ENCODE measurements around the gene LDLRAD2. TPM values are rescaled to one million over a fixed set of nuclear protein-coding genes. Genes with fewer than 3 reads are reported as not detected.
A peak's percentile ranks its signal among the peaks of the same experiment; 100 is the strongest.

The LDLRAD2 gene
- total RNA-seq, 2 donors from 2014 or later: 0.05 to 0.07 TPM

DNA sequence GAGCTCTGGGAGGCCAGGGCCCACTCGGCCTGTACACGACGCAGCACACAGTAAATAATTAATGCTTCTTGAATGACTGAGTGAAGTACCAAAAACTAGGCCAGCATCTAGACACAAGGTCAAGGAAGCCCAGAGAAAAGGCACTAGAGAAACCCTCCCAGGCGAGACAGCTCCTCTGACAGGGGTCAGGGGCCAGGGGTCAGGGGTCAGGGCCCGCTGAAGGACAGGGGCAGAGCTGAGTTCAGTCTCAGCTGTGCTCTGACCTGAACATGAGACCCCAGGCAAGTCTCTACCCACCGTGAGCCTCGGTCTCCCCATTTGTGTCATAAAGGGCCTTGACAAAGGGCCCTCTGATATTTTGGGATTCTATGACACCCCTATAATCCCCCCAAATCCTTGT lies 56.4 kb downstream of the LDLRAD2 start:
- ATAC-seq (replicated peaks in 1 of 2) (no peak), DNase-seq (no peak)
- H3K36me3 Mint-ChIP-seq (ENCODE audit: insufficient read depth in 2 of 2): no peaks in the 10 kb centered on the region
- H3K4me1 Mint-ChIP-seq (ENCODE audit: low read depth): peaks cover 5% of the 10 kb centered on the region
- no peak overlapping the region for H3K4me3 Mint-ChIP-seq
- no peaks in the 10 kb centered on the region for H3K9me3 Mint-ChIP-seq
- H3K27ac Mint-ChIP-seq: no peak overlapping the region
- H3K27me3 Mint-ChIP-seq (ENCODE audit: low read depth): no peaks in the 10 kb centered on the region

DNA sequence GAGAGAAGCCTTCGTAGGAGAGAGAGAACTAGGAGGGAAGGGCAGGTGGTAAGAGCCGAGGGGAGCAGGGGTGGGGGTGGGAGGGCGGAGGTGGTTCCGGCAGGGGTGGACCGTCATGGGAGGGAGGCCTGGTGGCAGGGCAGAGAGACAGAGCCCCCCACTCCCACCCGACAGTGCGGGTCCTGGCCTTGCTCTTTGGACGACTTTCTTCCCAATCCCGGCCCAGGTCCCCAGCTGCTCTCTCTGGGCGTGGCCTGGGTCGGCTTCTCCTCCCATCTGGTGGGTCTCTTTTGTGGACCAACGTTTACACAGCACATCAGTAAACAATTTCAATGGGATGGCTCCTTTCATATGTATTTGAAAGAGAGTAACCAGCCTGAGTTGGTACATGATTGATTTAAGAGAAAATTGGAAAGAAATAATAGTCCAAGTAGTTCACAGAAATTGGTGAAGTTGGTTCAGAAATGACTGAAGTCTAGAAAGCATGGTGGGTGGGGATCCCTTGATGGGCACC lies 56.9 kb downstream of the LDLRAD2 start:
- DNase-seq (no peak), ATAC-seq (replicated peaks in 1 of 2) (no peak)
- no peak overlapping the region for H3K4me3 Mint-ChIP-seq
- H3K9me3 Mint-ChIP-seq: no peaks in the 10 kb centered on the region
- H3K36me3 Mint-ChIP-seq (ENCODE audit: insufficient read depth in 2 of 2): no peaks in the 10 kb centered on the region
- H3K27me3 Mint-ChIP-seq (ENCODE audit: low read depth): no peaks in the 10 kb centered on the region
- no peak overlapping the region for H3K27ac Mint-ChIP-seq
- peaks cover 5% of the 10 kb centered on the region for H3K4me1 Mint-ChIP-seq (ENCODE audit: low read depth)

DNA sequence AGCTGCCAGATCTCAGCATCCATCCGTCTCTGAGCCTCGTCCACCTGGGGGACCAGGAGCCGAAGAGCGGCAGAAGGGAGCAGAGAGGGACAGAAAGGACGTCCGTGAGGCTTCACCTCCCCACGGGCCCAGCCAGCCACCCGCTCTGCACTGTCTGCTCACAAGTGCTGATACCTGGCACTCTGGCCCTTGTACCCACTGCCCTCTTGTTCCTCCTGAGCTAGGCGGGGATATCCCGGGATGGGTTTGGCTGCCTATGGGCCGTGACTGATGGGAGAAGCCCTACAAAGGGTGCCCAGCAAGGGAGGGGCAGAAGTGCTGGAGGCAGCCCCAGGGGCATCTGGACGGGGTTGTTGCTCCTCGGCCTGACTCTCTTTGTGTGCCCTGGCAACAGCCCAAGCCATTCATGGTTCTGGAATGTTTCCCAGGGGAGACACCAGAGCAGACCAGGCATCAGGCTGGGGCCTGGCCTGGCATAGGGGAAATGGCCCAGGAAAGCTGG lies 57.6 kb downstream of the LDLRAD2 start:
- no peaks in the 10 kb centered on the region for H3K27me3 Mint-ChIP-seq (ENCODE audit: low read depth)
- H3K36me3 Mint-ChIP-seq (ENCODE audit: insufficient read depth in 2 of 2): no peaks in the 10 kb centered on the region
- H3K4me3 Mint-ChIP-seq: no peak overlapping the region
- ATAC-seq (replicated peaks in 1 of 2) (no peak), DNase-seq (no peak)
- peaks cover 5% of the 10 kb centered on the region for H3K4me1 Mint-ChIP-seq (ENCODE audit: low read depth)
- H3K27ac Mint-ChIP-seq: no peak overlapping the region
- no peaks in the 10 kb centered on the region for H3K9me3 Mint-ChIP-seq

DNA sequence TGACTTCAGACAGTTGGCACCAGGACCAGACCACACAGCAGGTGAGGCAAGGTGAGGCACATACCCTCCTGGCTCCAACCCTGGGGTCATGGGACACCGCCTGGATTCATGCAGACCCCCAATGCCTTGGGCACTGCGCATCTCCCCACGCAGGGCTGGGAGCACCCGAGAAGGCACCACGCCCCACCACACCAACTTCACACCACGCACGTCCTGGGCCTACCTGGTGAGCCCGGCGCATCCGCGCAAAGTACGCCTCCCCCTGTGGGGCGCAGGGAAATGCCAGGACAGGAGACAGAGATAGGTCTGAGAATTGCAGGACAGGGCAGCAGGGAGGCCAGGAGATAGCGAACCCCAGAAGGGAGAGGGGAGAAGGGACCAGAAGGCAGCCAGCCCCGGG lies 58.5 kb downstream of the LDLRAD2 start:
- H3K9me3 Mint-ChIP-seq: no peaks in the 10 kb centered on the region
- no peak for DNase-seq
- H3K4me3 Mint-ChIP-seq: no peak overlapping the region
- no peak overlapping the region for H3K27ac Mint-ChIP-seq
- no peaks in the 10 kb centered on the region for H3K36me3 Mint-ChIP-seq (ENCODE audit: insufficient read depth in 2 of 2)
- ATAC-seq (replicated peaks in 1 of 2): no peak
- no peaks in the 10 kb centered on the region for H3K27me3 Mint-ChIP-seq (ENCODE audit: low read depth)
- H3K4me1 Mint-ChIP-seq (ENCODE audit: low read depth): peaks cover 5% of the 10 kb centered on the region

DNA sequence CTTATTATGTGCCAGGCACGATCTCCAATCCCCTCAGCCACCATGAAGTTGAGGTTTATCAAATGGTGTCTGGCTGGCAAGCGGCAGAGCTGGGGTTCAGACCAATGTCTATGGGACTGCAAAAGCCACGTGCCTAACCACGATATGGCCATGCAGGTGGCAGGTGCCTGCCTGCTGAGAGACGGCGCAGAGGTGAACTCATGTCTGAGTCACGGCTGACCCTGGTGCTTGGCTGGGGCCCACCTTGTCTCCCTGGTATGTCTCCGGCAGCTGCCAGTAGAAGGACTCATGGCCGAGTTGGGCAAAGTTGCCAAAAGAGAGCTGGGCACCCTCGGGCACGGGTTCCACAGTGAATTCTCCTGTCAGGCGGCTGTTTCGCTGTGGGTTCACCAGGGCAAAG lies 59.9 kb downstream of the LDLRAD2 start:
- Mint-ChIP-seq H3K27me3 (ENCODE audit: low read depth) (no peaks in the 10 kb centered on the region), H3K4me3 (no peak overlapping the region), H3K36me3 (ENCODE audit: insufficient read depth in 2 of 2) (no peaks in the 10 kb centered on the region), H3K27ac (no peak overlapping the region), H3K4me1 (ENCODE audit: low read depth) (peaks cover 5% of the 10 kb centered on the region), H3K9me3 (no peaks in the 10 kb centered on the region)
- no peak for ATAC-seq (replicated peaks in 1 of 2)
- DNase-seq: no peak

DNA sequence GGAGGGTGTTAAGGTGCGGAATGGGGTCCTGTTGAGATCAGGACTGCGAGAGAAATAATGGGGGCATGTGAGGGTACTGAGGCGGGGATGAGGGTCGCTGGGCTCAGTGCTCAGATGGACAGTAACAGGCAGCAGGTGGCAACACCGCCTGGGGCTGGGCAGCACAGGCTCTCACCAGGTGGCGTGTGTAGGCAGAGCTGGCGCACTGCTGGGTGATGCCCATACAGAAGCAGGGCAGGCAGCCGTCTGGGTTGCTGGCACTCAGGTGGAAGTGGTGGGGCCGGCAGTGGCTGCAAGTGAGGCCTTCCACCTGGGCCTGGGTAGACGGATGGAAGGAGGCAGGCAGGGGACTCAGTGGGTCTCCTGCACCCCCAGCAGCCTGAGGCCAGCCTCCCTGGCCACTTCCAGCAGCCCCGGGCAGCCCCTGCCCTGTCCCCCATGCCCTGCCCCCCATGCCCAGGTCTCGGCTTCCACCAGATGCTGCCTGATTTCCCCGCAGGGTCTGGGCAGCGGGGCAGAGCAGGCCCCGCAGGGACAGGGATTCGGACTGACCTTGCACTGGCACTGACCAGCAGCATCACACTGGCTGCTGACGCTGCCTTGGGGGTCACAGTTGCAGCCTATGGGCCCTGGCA lies 60.5 kb downstream of the LDLRAD2 start:
- ATAC-seq (replicated peaks in 1 of 2) (peak in 1 of 2 donors; percentile 11), DNase-seq (no peak)
- H3K4me1 Mint-ChIP-seq (ENCODE audit: low read depth): peaks cover 5% of the 10 kb centered on the region
- H3K27ac Mint-ChIP-seq: no peak overlapping the region
- no peaks in the 10 kb centered on the region for H3K36me3 Mint-ChIP-seq (ENCODE audit: insufficient read depth in 2 of 2)
- H3K9me3 Mint-ChIP-seq: no peaks in the 10 kb centered on the region
- no peaks in the 10 kb centered on the region for H3K27me3 Mint-ChIP-seq (ENCODE audit: low read depth)
- H3K4me3 Mint-ChIP-seq: no peak overlapping the region

DNA sequence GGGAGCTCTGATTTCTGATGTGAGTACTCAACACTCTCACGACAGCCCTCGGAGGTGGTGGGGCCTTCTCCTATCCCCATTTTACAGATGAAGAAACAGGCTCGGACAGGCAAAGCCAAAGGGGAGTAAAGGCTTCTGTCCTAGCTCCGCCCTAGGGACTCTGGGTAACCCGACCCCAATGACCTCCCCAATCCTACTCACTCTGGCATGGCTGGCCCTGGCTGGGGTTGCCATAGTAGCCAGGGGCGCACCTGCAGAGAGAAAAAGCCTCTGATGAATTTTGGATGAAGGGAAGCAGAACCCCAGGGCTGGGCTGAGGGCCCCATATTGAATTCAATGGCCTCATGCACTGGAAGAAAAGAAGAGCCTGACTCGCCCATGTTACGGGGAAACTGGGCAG lies 61.1 kb downstream of the LDLRAD2 start:
- Mint-ChIP-seq H3K9me3 (no peaks in the 10 kb centered on the region), H3K36me3 (ENCODE audit: insufficient read depth in 2 of 2) (no peaks in the 10 kb centered on the region), H3K4me3 (no peak overlapping the region), H3K27ac (no peak overlapping the region), H3K4me1 (ENCODE audit: low read depth) (peaks cover 5% of the 10 kb centered on the region), H3K27me3 (ENCODE audit: low read depth) (no peaks in the 10 kb centered on the region)
- DNase-seq (no peak), ATAC-seq (replicated peaks in 1 of 2) (no peak)

DNA sequence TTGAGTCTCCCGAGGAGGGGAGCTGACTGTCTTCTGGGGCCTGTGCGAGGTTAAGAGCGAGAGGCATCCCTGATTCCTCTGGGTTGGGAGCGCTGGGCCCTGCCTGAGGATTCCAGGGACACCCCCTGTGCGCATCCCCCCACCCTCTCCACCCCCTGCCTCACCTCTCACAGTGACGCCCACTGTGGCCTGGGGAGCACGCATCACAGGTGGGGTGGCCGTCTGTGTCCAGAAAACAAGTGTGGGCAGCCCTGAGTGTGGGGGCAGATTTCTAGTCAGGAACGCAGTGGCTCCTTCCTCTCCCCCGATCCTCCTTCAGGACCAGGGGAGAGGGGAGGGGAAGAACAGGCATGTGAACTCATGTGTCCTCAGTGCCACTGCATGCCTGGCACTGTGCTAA lies 61.7 kb downstream of the LDLRAD2 start:
- Mint-ChIP-seq H3K4me1 (ENCODE audit: low read depth) (peaks cover 5% of the 10 kb centered on the region), H3K36me3 (ENCODE audit: insufficient read depth in 2 of 2) (no peaks in the 10 kb centered on the region), H3K4me3 (no peak overlapping the region), H3K27ac (no peak overlapping the region), H3K27me3 (ENCODE audit: low read depth) (no peaks in the 10 kb centered on the region), H3K9me3 (no peaks in the 10 kb centered on the region)
- ATAC-seq (replicated peaks in 1 of 2): no peak
- no peak for DNase-seq

DNA sequence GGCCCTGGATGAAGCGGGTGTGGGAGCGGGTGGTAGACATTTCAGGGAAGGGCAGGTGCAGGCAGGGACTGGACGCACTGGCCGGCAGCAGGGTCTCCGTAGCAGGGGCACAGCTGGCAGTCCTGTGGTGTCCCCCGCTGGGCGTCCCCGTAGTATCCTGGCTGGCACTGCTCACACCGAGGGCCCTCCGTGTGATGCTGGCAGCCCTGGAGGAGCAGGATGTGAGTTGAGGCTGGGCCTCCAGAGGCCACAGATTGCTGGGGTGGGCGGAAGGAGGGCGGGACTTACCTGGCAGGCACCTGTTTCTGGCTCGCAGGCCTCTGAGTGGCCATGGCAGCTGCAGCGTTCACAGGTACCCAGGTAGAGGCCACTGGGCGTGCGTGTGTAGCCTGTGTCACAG lies 62.3 kb downstream of the LDLRAD2 start:
- Mint-ChIP-seq H3K9me3 (no peaks in the 10 kb centered on the region), H3K4me3 (no peak overlapping the region), H3K27me3 (ENCODE audit: low read depth) (no peaks in the 10 kb centered on the region), H3K27ac (no peak overlapping the region), H3K4me1 (ENCODE audit: low read depth) (peaks cover 5% of the 10 kb centered on the region), H3K36me3 (ENCODE audit: insufficient read depth in 2 of 2) (no peaks in the 10 kb centered on the region)
- ATAC-seq (replicated peaks in 1 of 2) (no peak), DNase-seq (no peak)

Other genes with a start within 250 kb of the LDLRAD2 start
- gene RAP1GAP, start 142.9 kb upstream of the LDLRAD2 start, total RNA-seq: 1 to 10 TPM; 1.2 to 2.4 TPM
- gene USP48, start 29.1 kb upstream of the LDLRAD2 start, total RNA-seq: 100 to 1,000 TPM; 129 to 143 TPM
- 10 to 100 TPM in 1 of 2 donors, 1 to 10 TPM in 1; 4.4 to 11.5 TPM for gene HSPG2, start 125.0 kb downstream of the LDLRAD2 start, total RNA-seq
- gene CELA3B, start 164.8 kb downstream of the LDLRAD2 start, total RNA-seq: not detected
- gene CELA3A, start 189.4 kb downstream of the LDLRAD2 start, total RNA-seq: not detected
- 100 to 1,000 TPM; 292 to 349 TPM for gene CDC42, start 240.4 kb downstream of the LDLRAD2 start, total RNA-seq